Ishikawa (cell line): ENCODE results near the gene KIF5B.

Source experiments
- CEBPB ChIP-seq: IDR thresholded peaks from 2 replicates; pipeline ENCODE4 v1.6.1; 2012
- CREB1 ChIP-seq: IDR thresholded peaks from 2 replicates; pipeline ENCODE4 v1.6.1; 2012; ENCODE audit warnings: low read depth
- EGR1 ChIP-seq: IDR thresholded peaks from 2 replicates; pipeline ENCODE4 v1.6.1; 2012
- EP300 ChIP-seq: IDR thresholded peaks from 2 replicates; pipeline ENCODE4 v1.6.1; 2012; ENCODE audit warnings: borderline replicate concordance
- FOXM1 ChIP-seq: IDR thresholded peaks from 2 replicates; pipeline ENCODE4 v1.6.1; 2012; ENCODE audit warnings: low read depth, borderline replicate concordance
- NFIC ChIP-seq: IDR thresholded peaks from 2 replicates; pipeline ENCODE4 v1.6.1; 2012
- RAD21 ChIP-seq: IDR thresholded peaks from 2 replicates; pipeline ENCODE4 v1.6.1; 2012; ENCODE audit warnings: low read depth
- TAF1 ChIP-seq: IDR thresholded peaks from 2 replicates; pipeline ENCODE4 v1.6.1; 2012; ENCODE audit warnings: low read depth, mild to moderate bottlenecking
- TCF12 ChIP-seq: IDR thresholded peaks from 2 replicates; pipeline ENCODE4 v1.6.1; 2012; ENCODE audit warnings: low read depth
- TEAD4 ChIP-seq: IDR thresholded peaks from 2 replicates; pipeline ENCODE4 v1.6.1; 2012
- YY1 ChIP-seq: IDR thresholded peaks from 2 replicates; pipeline ENCODE4 v1.6.1; 2012; ENCODE audit warnings: low read depth
- ZBTB7A ChIP-seq: IDR thresholded peaks from 2 replicates; pipeline ENCODE4 v1.6.1; 2012; ENCODE audit warnings: low read depth
- TF ChIP-seq, protein P1 (sequence below): IDR thresholded peaks from 2 replicates; pipeline ENCODE4 v1.6.1; 2012
- TF ChIP-seq, protein P2 (sequence below): IDR thresholded peaks from 2 replicates; pipeline ENCODE4 v1.6.1; 2012
- TF ChIP-seq, protein P3 (sequence below): IDR thresholded peaks from 2 replicates; pipeline ENCODE4 v1.6.1; 2012; ENCODE audit warnings: low read depth, mild to moderate bottlenecking

The KIF5B gene

DNA sequence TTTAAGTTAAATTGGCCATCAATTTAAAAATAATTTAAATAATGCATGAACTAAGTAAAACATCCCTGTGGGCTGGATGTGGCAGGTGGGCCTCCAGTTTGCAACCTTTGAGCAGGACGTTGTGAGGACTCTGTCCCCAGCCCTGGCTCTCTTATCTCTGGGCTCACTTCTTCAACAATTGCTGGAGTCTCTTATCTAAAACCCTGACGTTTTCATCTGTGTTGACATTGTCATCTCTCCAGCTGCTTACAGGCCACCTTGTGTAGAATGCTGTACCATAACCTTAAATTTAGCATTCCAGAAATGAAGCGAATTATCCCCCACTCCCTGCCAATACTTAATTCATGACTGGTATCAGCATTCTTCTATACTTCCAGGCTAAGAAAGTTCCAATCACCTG, 3.2 kb upstream of the KIF5B start:
- TF ChIP-seq CREB1 (no peak), ZBTB7A (no peak), TCF12 (no peak)
- TF ChIP-seq, protein P1, sequence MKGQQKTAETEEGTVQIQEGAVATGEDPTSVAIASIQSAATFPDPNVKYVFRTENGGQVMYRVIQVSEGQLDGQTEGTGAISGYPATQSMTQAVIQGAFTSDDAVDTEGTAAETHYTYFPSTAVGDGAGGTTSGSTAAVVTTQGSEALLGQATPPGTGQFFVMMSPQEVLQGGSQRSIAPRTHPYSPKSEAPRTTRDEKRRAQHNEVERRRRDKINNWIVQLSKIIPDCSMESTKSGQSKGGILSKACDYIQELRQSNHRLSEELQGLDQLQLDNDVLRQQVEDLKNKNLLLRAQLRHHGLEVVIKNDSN = no peak

DNA sequence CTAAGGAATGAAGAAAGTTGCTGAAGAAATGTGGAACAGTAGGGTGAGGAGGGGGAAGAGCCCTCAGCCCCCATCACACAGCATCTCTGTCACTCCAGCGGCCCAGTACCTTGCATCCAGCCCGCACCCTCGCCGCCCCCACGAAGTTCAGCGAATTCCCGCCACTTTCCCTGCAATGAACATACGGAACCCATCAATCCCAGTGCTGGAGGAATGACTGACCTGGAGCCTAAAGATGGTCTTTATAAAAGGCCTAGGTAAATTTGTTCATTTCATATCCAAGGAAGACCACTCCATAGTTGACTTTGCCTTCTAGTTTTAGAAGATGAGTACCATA, 779 bp upstream of the KIF5B start:
- TF ChIP-seq EGR1 = no peak
- TF ChIP-seq CREB1 = no peak
- no peak for TF ChIP-seq ZBTB7A
- no peak for TF ChIP-seq NFIC
- no peak for TF ChIP-seq FOXM1

DNA sequence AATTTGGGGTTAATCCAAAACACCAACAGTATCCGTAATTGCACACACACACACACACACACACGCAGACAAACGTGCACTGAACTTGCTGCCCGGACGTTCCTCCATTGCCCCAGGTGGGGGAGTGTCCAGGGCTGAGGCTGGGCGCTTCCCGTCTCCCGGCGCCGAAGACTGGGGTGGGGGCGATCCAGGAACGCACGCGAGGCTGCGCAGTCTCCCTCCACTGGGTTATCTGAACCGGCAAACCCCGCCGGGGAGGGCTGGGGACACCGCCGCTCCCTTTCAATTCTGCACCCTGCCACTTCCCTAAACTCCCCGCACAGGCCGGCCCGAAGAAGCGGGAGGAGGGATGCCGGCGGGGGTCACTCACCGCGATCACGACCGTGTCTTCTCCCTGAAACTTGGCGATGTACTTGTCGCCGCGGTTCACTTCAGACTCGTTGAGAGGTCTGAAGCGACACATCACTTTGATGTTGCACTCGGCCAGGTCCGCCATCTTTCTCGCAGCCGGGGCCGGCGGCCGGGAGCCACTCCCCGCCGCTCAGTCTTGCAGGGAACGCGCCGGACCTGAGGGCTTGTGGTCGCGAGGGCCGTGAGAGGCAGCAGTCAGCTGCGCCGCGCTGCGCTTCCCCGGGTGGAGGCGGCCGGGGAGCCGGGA, 618 bp downstream of the KIF5B start:
- TF ChIP-seq, protein P1 = no peak
- TF ChIP-seq CREB1 (no peak), FOXM1 (peak; percentile 46; the same call in 1 of the 2 replicates), TEAD4 (no peak), TCF12 (peak; percentile 15; the same call in 1 of the 2 replicates), NFIC (peak; percentile 5; the same call in 1 of the 2 replicates)

DNA sequence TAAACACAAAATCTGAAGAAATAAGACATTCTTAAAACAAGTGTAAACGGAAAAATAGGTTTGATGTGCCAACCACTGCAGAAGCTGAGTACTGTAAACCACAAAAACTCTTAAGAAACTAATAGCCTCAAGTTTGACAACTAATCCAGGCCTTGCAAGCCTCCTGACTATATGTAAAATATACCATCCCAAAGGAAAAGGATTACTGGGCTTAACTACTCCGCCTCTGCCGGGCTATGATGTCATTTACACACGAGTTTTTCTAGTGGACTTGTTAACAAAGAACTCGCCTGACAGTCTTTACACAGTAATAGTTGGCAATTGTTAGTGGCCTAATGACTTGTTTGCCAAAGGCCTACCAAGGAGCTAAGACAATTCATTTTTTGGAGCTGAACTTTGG, 2.1 kb downstream of the KIF5B start:
- TF ChIP-seq EGR1 (no peak), YY1 (no peak), NFIC (no peak)

DNA sequence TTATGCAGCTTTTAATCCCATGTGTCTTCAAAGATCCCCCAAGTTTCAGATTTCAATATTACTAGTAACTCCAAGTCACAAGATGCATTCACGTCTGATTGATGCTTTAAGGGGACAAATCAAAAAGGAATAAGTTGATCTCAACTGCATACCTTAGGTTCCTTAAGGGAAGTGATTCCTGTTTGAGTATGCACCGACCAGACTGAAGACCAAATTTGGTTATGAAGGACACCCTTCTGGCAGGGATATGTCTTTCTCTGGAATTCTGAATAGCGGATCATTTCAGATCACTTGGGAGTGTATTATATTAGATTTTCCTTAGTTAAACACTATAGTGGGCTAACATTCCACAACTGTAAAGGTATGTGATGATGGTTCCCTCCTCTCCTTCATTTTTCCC, 4.3 kb downstream of the KIF5B start:
- no peak for TF ChIP-seq CEBPB
- no peak for TF ChIP-seq TAF1
- TF ChIP-seq EP300 = no peak
- TF ChIP-seq, protein P2, sequence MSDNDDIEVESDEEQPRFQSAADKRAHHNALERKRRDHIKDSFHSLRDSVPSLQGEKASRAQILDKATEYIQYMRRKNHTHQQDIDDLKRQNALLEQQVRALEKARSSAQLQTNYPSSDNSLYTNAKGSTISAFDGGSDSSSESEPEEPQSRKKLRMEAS = no peak
- no peak for TF ChIP-seq TCF12
- TF ChIP-seq CREB1 = no peak
- TF ChIP-seq ZBTB7A = no peak
- TF ChIP-seq EGR1 = no peak
- TF ChIP-seq NFIC = no peak
- TF ChIP-seq, protein P3, sequence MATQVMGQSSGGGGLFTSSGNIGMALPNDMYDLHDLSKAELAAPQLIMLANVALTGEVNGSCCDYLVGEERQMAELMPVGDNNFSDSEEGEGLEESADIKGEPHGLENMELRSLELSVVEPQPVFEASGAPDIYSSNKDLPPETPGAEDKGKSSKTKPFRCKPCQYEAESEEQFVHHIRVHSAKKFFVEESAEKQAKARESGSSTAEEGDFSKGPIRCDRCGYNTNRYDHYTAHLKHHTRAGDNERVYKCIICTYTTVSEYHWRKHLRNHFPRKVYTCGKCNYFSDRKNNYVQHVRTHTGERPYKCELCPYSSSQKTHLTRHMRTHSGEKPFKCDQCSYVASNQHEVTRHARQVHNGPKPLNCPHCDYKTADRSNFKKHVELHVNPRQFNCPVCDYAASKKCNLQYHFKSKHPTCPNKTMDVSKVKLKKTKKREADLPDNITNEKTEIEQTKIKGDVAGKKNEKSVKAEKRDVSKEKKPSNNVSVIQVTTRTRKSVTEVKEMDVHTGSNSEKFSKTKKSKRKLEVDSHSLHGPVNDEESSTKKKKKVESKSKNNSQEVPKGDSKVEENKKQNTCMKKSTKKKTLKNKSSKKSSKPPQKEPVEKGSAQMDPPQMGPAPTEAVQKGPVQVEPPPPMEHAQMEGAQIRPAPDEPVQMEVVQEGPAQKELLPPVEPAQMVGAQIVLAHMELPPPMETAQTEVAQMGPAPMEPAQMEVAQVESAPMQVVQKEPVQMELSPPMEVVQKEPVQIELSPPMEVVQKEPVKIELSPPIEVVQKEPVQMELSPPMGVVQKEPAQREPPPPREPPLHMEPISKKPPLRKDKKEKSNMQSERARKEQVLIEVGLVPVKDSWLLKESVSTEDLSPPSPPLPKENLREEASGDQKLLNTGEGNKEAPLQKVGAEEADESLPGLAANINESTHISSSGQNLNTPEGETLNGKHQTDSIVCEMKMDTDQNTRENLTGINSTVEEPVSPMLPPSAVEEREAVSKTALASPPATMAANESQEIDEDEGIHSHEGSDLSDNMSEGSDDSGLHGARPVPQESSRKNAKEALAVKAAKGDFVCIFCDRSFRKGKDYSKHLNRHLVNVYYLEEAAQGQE = no peak
- TF ChIP-seq FOXM1 = no peak
- no peak for TF ChIP-seq YY1
- TF ChIP-seq RAD21 = no peak
- no peak for TF ChIP-seq TEAD4
- TF ChIP-seq, protein P1 = no peak

DNA sequence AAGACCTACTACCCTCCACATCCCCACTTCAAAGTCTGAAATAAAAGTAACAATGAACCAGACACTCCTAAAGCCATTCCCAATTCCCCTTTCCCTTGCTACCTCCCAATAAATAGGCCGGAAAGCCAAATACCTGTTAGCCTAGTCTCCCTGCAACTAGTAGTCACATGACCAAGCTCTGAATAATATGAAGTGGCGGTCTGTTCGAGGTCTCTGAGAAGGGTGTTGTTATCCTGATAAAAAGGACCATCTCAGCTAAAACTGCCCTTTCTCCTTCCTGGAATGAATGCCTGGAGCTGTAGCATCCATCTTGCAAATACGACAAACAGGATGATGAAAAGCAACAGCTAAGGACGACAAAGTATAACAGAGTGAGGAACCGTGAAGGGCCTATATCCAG, 6.0 kb downstream of the KIF5B start:
- no peak for TF ChIP-seq RAD21
- no peak for TF ChIP-seq FOXM1
- TF ChIP-seq, protein P3 = no peak
- TF ChIP-seq, protein P1 = 0 out of 2 replicates have a peak, but pooled peaks have one; percentile 35

DNA sequence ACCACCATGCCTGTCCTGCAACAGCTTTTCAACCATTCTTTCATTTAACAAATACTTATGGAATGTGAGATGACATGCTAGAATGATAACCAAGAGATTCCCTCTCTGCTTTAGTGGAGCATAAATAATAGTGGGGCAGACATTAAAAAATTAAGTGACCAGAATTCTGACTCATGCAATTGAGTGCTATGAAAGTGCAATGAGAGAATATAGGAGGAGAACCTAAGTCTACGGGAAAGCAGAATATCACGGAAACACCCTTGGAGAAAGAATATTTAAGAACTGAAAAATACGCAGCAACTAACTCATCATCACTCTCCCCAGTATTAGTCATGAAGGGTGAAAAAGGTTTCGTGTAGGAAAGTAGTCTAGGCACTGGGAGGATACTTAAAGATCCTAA, 7.1 kb downstream of the KIF5B start:
- TF ChIP-seq, protein P2 = no peak
- no peak for TF ChIP-seq CEBPB
- TF ChIP-seq EGR1 = no peak
- no peak for TF ChIP-seq ZBTB7A
- TF ChIP-seq TEAD4 = no peak
- TF ChIP-seq TAF1 = no peak
- no peak for TF ChIP-seq YY1
- TF ChIP-seq TCF12 = no peak
- no peak for TF ChIP-seq CREB1
- TF ChIP-seq NFIC = no peak
- TF ChIP-seq, protein P3 = no peak
- TF ChIP-seq RAD21 = no peak
- TF ChIP-seq FOXM1 = no peak
- TF ChIP-seq, protein P1 = no peak
- TF ChIP-seq EP300 = no peak
